Daoy (cell line): ENCODE results near the gene C2CD2. TPM values are rescaled to one million over a fixed set of nuclear protein-coding genes. Genes with fewer than 3 reads are reported as not detected.
A peak's percentile ranks its signal among the peaks of the same experiment; 100 is the strongest.

Source experiments
- DNase-seq: peaks from one replicate; pipeline ENCODE4 v3.0.0-alpha.2; 2015; ENCODE audit warnings: low read depth
- total RNA-seq: library from RNA; depleted of rRNA; stranded (reverse); fragments of >200 nt; shearing (Covaris generic); gene quantifications from 2 replicates; pipeline ENCODE4 v1.2.3, GENCODE V29; 2014

C2CD2 gene
- total RNA-seq, 1 experiment from 2014 or later: 35.4 TPM

DNA sequence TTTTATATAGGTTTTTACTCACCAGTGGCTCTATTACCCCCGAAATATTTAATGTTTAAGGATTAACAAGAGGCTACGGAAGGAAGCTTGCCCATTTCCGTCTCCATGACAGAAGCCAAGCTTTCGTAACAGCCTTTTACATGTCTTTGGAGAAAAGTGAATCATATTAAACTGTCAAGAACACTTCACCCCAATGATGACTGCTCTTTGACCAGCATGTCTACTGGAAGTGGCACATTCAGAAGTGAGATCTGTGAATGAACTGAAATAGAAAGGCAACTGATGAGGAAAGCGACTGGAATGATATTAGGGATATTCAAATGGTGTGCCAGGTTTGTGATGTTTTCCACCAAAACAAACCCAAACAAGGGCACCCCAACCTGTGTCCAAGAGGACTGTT, 66.2 kb downstream of the C2CD2 start:
- no peak for DNase-seq

DNA sequence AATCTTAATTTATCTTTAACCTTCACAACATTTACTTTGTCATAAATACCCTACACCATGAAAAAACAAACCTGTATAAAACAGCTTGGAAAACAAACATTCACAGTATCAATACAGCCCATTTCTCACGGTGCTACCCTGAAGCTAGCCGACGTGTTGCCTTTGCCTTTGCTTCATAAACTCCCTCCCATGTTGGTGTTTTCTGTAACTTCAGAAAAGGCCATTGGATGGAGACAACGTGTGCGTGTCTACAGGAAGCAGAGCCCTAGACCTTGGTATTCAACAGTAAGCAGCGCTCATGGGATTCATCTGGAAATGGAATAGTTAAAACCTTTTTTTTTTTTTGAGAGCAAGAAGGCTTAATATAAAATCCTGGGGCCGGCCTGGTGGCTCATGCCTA, 67.5 kb downstream of the C2CD2 start:
- no peak for DNase-seq

DNA sequence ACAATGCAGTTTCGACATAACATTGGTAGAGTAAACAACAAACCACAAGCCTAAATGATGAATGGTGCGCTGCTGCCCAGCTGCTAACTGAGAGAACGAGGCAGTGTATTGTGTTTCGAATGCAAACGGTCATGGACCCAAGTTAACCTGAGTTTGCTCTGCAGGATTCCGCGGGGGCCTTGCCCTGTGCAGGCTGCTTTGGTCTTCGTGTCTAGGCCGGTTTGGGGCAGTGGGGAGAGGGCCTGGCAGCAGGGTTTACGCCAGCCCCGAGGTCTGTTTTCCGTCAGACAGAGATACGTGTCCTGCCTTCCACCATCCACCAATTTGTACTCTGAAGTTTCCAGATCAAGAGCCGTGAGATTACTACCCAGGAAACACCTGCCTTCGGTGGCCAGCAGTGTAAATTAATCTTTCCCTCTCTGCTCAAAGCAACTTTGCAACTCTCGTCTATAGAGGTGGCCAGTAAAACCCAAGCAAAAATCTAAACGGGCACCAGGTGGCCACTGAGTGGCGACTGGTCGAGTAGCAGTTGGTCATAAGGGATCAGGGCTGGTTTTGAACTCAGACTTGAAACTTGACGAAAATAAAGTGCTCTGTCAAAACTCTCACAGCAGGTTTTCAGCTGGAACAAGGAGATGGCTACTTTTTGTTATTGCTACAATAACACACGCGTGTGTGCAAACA, 68.3 kb downstream of the C2CD2 start:
- DNase-seq: no peak

DNA sequence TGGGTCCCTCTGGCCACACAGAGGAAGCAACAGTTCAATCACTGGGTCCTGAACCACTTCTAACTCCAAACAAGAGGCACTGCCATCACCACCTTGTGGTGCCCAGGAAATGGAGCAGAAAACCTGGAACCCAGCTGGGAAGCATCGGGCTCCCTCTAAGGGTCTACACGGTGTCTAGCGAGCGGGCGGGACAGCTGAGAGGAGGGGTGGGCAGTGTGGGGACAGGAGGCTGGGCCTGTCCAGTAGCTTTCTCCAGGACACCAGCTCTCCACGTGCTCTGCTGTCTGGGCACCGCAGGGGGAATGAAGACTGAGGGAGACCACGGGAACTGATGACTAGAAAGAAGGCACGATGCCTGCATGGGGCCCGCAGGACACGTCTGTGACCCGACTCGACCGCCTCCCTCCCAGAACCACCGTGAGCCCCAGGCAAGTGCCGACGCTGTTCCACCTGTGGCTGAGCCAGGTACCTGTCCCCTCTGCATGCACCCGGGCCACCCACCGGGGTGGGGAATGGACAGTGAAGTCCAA, 69.3 kb downstream of the C2CD2 start:
- no peak for DNase-seq

DNA sequence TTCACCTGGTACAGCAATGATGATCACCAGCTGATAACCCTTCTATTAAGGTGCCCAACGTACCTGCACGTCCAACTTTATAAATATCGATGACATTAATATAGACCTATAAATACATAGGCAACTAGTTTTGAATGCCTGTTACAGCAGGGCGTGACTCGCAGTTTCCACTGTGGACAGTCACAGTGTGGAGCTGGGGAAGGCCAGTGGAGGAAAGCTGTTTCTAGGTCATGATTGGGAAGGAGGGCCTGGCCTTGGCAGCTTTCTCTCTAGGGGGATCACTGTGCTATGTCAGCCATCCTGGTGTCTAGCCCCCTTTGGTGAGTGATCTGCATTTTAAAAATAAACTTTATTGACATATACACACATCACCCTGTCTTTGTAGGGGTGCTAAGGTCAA, 70.2 kb downstream of the C2CD2 start:
- DNase-seq: no peak

DNA sequence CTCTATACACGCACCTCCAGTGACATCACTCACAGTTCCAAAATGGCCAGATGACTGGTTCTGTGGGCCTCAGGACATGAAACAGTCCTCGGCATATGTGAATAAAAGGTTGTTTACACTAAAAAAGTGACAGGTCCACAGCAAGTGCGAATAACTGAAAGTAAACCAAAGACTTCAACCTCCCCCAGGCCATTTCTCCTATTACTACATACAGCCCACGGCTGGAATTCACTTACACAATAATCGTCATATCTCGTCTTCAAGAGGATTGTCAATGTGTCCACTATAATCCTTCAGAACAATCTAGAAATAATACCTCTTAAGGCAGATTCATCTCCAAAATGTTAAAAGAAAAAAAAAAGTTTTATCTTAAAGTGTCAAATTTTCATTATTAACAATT, 72.8 kb downstream of the C2CD2 start:
- DNase-seq: no peak

DNA sequence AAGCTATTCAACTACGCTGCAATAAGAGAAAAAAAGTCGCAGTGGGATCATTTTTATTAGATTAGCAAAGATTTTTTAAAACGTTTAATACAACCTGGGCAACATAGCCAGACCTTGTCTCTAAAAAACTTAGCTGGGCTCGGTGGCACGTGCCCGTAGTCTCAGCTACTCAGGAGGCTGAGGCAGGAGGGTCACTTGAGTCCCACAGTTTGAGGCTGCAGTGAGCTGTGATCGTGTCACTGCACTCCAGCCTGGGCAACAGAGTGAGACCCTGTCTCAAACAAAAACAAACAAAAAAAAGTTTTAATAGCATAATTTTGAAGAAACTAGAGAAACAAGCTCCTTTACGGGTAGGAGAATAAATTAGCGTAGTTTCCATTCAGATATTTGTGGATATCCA, 73.7 kb downstream of the C2CD2 start:
- no peak for DNase-seq

GRCh38 chr21:41879190-41879998, 74.4 kb downstream of the C2CD2 start, which contains the start of gene PRDM15:
TSS of gene PRDM15 (minus strand) at chr21:41879344. CDS start at chr21:41860363, 18,981 bp downstream.
- DNase-seq: peak; percentile 91

DNA sequence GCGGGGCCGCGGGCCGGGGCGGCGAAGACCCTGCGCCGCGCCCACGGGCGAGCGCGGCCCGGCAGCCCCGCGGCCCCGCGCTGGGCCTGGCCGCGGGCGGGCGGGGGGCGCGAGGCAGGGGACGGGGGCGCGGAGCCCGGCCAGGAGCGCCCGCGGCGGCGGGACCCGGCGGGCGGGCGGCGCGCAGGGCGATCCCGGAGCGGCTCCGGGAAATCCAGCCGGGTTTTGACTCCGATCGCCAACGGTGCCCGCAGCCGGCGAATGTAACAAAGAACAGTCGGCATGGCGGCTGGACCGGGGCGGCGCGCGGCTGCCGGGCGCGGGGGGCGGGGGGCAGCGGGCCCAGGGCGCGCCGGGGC, 75.0 kb downstream of the C2CD2 start:
- peak; percentile 90 for DNase-seq

- DNase-seq: peak; percentile 73
Measured at GRCh38 chr21:41877901-41878830, 75.7 kb downstream of the C2CD2 start.

GRCh38 chr21:41876928-41877652, 76.7 kb downstream of the C2CD2 start:
- no peak for DNase-seq

DNA sequence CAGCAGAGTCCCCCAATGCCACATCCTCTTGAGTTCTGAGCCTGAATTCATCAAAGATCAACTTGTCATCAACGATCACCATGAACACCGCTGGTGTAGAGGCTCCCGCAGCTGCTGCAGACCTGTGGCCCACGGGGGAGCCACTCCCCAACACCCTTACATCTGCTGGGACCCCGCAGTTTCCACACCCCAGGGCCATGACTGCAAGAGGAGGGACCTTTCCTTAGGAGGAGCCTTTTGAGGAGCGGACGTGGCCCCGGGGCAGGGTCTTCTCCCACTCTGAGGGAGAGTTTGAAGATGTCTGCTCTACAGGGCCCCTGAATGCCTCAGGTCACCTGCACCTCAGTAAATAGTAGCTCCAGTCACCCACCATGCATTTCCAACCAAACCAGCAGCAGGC, 77.4 kb downstream of the C2CD2 start:
- no peak for DNase-seq

GRCh38 chr21:41875086-41875485, 78.7 kb downstream of the C2CD2 start:
- DNase-seq: no peak

DNA sequence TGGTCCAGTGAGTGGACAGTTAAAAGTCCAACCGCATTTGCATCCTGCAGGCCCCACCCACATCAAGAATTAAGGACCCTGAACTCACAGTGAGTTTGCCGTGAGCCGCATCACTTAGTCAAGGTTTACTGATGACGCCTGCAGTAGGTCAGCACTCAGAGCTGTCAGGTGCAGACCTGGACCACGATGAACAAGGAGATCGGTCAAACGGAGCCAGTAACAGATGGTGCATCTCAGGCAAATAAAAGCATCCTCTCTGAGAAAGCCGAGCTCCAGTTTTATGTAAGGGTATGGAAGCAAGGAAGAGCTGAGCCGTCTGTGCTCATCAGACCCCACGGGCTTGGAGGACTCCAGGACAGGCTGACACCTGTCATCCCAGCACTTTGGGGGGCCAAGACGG, 79.2 kb downstream of the C2CD2 start:
- no peak for DNase-seq

DNA sequence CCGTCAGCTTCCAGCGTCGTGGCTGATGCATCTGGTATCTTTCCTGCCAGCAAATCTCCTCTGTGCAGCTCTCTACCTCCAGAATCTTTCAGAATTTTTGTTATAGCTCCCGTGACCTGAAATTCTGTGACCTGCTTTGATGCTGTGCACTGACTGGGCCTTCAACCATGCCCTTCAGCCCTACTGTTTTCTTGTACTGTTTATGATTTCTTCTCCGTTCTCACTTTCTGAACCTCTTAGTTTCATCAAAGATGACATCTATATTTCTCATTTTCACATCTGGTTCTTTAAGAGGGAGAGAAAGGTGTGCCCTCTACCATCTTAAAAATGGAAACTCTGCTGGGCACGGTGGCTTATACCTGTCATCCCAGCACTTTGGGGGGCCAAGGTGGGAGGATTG, 80.4 kb downstream of the C2CD2 start:
- DNase-seq: no peak

DNA sequence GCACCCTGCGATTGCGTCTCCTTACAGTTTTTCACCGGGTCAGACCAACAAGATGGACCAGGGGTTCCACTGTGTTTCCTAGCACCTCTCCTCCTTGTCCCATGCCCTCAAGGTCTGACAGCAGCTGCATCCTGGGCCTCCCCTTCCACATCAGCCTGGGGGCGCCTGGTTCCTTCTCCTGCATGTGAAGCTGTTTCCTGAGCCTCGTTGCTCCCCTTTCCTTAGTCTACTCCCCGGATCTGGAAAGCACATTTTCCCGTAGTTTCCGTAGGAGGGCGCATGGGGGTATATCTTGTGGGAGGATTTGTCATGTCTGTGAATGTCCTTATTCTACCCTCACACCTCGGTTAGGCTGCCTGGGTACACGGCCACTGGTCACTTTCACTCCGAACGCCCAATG, 80.8 kb downstream of the C2CD2 start:
- DNase-seq: no peak

DNA sequence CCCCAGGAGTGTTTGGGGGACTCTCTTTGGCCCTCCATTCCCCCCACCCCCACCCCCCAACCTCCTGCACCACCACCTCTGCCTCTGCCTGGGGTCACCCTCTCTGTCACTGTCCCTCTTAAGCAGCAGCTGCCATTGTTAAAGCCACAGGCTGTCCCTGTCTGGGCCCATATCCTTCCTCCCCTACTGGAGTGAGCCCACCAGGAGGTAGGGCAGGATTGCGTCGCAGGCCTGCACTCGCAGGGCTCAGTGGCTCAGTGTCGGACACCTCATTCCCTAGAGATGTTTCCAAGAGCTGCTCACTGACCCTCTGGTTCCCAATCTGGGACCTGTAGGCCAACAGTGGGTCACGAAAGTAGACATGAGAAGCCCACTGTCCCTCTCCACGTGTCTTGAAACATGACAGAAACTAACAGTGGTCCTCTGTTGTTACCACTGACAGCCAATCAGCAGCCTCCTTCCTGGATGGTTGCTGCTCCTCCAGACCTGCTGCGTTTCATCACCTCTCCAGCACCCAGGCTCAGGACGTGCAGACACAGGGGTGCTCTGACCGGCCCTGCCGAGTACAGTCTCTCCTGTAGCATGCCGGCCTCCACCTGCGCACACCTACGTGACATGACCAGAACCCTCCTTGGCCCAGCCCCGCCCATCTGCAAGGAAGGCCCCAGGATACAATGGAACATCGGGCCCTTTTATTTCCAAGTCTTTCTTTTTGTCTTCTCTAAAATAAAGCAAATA, 82.4 kb downstream of the C2CD2 start:
- DNase-seq: no peak

GRCh38 chr21:41869771-41870170, 84.0 kb downstream of the C2CD2 start:
- DNase-seq: no peak

- no peak for DNase-seq
Measured at GRCh38 chr21:41868062-41868710, 85.6 kb downstream of the C2CD2 start.

DNA sequence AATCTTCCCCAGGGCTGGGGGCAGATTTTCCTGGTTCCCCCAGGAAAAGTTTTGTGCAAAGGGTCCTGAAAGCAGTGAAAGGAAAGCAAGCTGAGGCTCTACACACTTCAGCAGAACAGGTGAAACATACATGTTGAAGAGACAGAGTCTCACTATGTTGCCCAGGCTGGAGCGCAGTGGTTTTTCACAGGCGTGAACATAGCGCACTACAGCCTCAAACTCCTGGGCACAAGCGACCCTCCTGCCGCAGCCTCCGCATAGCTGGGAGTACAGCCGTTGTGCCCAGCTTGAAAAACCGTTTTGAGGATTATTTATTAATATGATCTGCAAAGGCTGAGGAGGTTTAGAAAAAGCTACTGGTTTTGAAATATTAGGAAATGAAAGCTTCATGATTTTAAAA, 86.5 kb downstream of the C2CD2 start:
- DNase-seq: no peak
